OCI-LY7 (cell line): ENCODE data around the gene PATJ.

Source experiments
- CTCF ChIP-seq: fragments of 200-600 bp; sonication (generic); conservative IDR thresholded peaks from 2 replicates; pipeline ENCODE4 v1.5.1; 2014; ENCODE audit warnings: mild to moderate bottlenecking, antibody characterized with exemption, low read length, moderate library complexity, mixed read lengths
- EZH2phosphoT487 ChIP-seq: fragments of 200-600 bp; sonication (generic); IDR thresholded peaks from 2 replicates; pipeline ENCODE4 v1.6.1; 2018; ENCODE audit warnings: low read depth, borderline replicate concordance, mild to moderate bottlenecking, mixed run types, antibody characterized with exemption, low read length, moderate library complexity, mixed read lengths

GRCh38 chr1:61724506-61724812 lies 17.8 kb upstream of the PATJ start:
- TF ChIP-seq EZH2phosphoT487 (no peak), CTCF (no peak)
